Thyroid gland (tissue), 4 donors: ENCODE results near the gene RXFP1.

Experiments
- CTCF ChIP-seq, 6 experiments: fragments of 200-600 bp in 3 of 6; fragments of 450-650 bp in 3 of 6; sonication (generic) in 3 of 6; IDR thresholded peaks; one replicate each; pipeline ENCODE4 v1.5.1; 2016 to 2019; ENCODE audit warnings: antibody characterized with exemption in 6 of 6, mild to moderate bottlenecking in 2 of 6, inconsistent platforms in 1 of 6, moderate library complexity in 1 of 6
- POLR2A ChIP-seq, 2 donors: fragments of 450-650 bp; IDR thresholded peaks; one replicate each; pipeline ENCODE4 v1.6.1; 2017; ENCODE audit warnings: antibody characterized with exemption in 2 of 2, mild to moderate bottlenecking in 2 of 2, moderate library complexity in 1 of 2

GRCh38 chr4:158523990-158524535 lies 2.4 kb downstream of the RXFP1 start:
- TF ChIP-seq CTCF (IDR thresholded peaks at IDR 0.05) (no peak), POLR2A (IDR thresholded peaks at IDR 0.05) (no peak)
